PFSK-1 (cell line): Measurements from ENCODE around the gene AHSP.

Experiments
- FOXP2 ChIP-seq: optimal IDR thresholded peaks from 2 replicates; pipeline ENCODE3; 2011; ENCODE audit warnings: borderline replicate concordance, control low read depth, inconsistent platforms; ENCODE audit not compliant: insufficient read depth; ENCODE audit errors: extremely low read length, extremely low read depth
- POLR2AphosphoS5 ChIP-seq: IDR thresholded peaks from 2 replicates; pipeline ENCODE4 v1.6.1; 2012; ENCODE audit warnings: low read depth, mild to moderate bottlenecking, control low read depth, low read length, moderate library complexity
- REST ChIP-seq, 2 experiments: IDR thresholded peaks; 2 replicates each; pipeline versions ENCODE4 v1.6.1 to v1.8.0; 2011 to 2012; ENCODE audit warnings: low read depth in 2 of 2, low read length in 2 of 2, control low read depth in 1 of 2, inconsistent platforms in 1 of 2, mild to moderate bottlenecking in 1 of 2, moderate library complexity in 1 of 2; ENCODE audit not compliant: insufficient read depth in 1 of 2
- SIN3A ChIP-seq: IDR thresholded peaks from 2 replicates; pipeline ENCODE4 v1.6.1; 2012; ENCODE audit warnings: mild to moderate bottlenecking, low read length, moderate library complexity, borderline replicate concordance; ENCODE audit not compliant: insufficient read depth
- TAF1 ChIP-seq: IDR thresholded peaks from 2 replicates; pipeline ENCODE4 v1.6.1; 2012; ENCODE audit warnings: low read length, control low read depth, borderline replicate concordance; ENCODE audit not compliant: insufficient read depth

DNA sequence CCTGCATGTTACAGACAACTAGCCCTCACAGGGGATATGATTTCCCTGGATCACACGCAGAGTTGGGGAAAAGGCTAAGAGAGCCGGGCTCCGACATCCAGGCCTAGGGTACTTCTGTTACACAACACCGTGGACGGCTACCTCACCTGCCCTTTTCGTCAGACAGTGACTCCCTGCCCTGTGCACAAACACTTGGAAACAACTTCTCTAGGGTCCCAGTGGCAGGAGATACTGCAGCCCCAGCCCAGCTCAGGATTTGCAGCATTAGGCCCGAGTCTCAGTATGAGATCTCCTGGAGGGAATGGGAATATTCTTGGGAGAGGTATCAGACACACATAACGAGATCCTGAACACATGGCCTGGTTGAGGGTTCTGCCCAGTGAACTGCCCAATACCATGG lies 27.8 kb upstream of the AHSP start:
- no peak for TF ChIP-seq TAF1
- no peak for TF ChIP-seq REST (IDR thresholded peaks at IDR 0.05; ENCODE audit: insufficient read depth in 1 of 2, low read depth in 2 of 2, low read length in 2 of 2)
- no peak for TF ChIP-seq SIN3A
- TF ChIP-seq FOXP2 = no peak
- no peak for TF ChIP-seq POLR2AphosphoS5
